KOPT-K1 (cell line): ENCODE data around the gene CRYAA.

Experiments
- H3K27ac ChIP-seq: fragments of 200-600 bp; sonication (generic); 2 replicates; pipeline ENCODE4 v1.5.1; 2016; ENCODE audit warnings: antibody characterized with exemption, mild to moderate bottlenecking, low read depth, low read length; ENCODE audit not compliant: poor library complexity, severe bottlenecking
- H3K36me3 ChIP-seq: fragments of 200-600 bp; sonication (generic); 2 replicates; pipeline ENCODE4 v1.5.1; 2017; ENCODE audit warnings: antibody characterized with exemption, mild to moderate bottlenecking, low read length, moderate library complexity; ENCODE audit not compliant: insufficient read depth
- H3K9me3 ChIP-seq: fragments of 200-600 bp; sonication (generic); 2 replicates; pipeline ENCODE4 v1.5.1; 2017; ENCODE audit warnings: antibody characterized with exemption, low read length, mild to moderate bottlenecking; ENCODE audit not compliant: insufficient read depth, poor library complexity, severe bottlenecking

Gene CRYAA

DNA sequence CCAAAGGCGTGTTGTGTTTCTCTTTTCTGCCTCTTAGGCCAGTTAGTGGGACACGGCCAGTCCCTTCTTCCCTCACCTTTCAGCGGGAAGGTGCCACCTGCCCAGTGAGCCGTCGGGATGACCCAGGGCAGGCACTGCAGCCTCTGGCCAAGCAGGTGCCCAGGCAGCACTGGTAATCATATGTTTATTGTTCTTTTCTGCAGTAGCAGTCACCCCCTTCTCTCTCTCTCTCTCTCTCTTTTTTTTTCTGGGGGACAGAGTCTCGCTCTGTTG is 38.2 kb downstream of the CRYAA start:
- no peaks in the 10 kb centered on the region for H3K36me3 ChIP-seq
- H3K27ac ChIP-seq, result no peak overlapping the region
- peaks cover 5% of the 10 kb centered on the region for H3K9me3 ChIP-seq

GRCh38 chr21:43207868-43208267 is 39.1 kb downstream of the CRYAA start:
- H3K27ac ChIP-seq, result no peak overlapping the region
- no peaks in the 10 kb centered on the region for H3K36me3 ChIP-seq
- no peaks in the 10 kb centered on the region for H3K9me3 ChIP-seq

GRCh38 chr21:43208561-43209332 is 39.9 kb downstream of the CRYAA start:
- Histone ChIP-seq H3K9me3 (no peaks in the 10 kb centered on the region), H3K27ac (no peak overlapping the region), H3K36me3 (no peaks in the 10 kb centered on the region)

- Histone ChIP-seq H3K36me3 (no peaks in the 10 kb centered on the region), H3K27ac (no peak overlapping the region), H3K9me3 (no peaks in the 10 kb centered on the region)
Measured at GRCh38 chr21:43209575-43210453, 41.0 kb downstream of the CRYAA start.

DNA sequence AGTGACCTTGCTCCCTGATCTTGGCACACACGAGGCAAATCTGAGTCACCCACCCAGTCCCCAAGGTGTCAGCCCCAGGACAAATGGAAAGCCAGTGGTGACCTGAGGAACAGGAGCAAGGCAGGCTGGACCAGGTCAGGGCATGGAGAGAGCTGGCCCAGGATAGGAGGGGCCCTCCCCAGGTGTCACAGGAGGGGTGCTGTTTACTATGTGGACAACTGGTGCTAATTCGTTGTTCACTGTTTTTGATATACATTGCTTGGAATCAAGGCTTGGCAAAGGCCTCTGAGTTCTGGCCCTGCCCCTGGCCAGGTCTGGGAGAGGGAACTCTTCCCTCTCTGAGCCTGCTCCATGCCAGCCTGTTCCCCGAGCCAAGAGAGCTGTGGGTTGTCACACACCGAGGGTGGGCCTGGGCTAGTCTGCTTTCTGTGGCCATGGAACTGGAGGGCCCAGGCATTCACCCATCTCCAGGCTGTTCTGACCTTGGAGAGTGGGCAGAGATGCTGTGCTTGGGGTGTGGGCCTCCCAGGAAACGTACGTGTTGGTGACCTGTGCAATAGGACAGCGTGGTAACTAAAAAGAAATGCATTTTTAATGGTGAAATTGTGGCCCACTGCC is 41.8 kb downstream of the CRYAA start:
- no peak overlapping the region for H3K27ac ChIP-seq
- H3K9me3 ChIP-seq, result no peaks in the 10 kb centered on the region
- H3K36me3 ChIP-seq, result no peaks in the 10 kb centered on the region

DNA sequence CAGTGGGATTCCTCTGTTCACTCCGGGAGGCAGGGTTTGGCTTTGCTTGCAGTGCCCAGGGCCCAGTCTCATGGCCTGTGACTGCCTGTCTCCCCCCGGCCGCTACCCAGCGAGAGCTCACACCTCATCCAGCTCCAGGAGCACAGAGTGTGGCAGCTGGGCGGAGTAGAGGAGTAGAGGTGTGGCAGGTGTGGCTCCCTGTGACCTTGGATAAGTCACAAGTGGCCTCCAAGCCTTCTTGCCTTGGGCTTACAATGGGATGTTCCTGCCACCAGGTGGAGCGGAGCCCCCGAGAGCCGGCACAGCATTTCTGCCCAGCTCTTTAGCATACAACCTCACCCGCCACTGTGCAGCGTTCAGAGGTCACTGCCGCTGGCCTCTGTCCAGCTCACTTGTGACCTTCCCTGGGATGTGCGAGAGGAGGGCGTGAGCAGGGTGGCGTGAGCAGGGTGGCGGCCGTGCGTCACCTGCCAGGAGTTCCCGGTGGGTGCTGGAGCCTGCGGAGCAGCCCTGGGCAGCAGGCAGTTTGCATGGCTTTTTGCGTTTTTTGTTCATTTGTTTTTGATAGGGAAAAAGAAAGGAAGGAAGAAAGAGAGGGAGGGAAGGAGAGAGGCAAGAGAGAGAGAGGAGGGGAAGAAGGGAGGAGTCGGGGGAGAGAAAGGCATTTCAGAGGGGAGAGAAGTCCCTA is 42.4 kb downstream of the CRYAA start:
- Histone ChIP-seq H3K36me3 (no peaks in the 10 kb centered on the region), H3K27ac (no peak overlapping the region), H3K9me3 (no peaks in the 10 kb centered on the region)

- Histone ChIP-seq H3K27ac (no peak overlapping the region), H3K9me3 (no peaks in the 10 kb centered on the region)
Measured at GRCh38 chr21:43211760-43212115, 42.9 kb downstream of the CRYAA start.

More at GRCh38 chr21:43211760-43212115, 42.9 kb downstream of the CRYAA start:
- H3K36me3 ChIP-seq, result no peaks in the 10 kb centered on the region
